Skin epidermis (tissue), 12 donors: Measurements from ENCODE around the gene MYCBPAP.
A peak's percentile ranks its signal among the peaks of the same experiment; 100 is the strongest.

Experiments used
- H3K27ac ChIP-seq, 21 experiments: fragments of 200-600 bp; sonication (generic) in 11 of 21; one replicate each; pipeline ENCODE4 v1.5.0; 2020; ENCODE audit warnings: mild to moderate bottlenecking in 3 of 21, inconsistent platforms in 2 of 21, moderate library complexity in 2 of 21
- H3K4me3 ChIP-seq, 7 experiments: fragments of 200-600 bp; sonication (generic) in 2 of 7; one replicate each; pipeline ENCODE4 v1.5.0; 2020; ENCODE audit warnings: inconsistent platforms in 2 of 7, mild to moderate bottlenecking in 2 of 7, moderate library complexity in 1 of 7

MYCBPAP gene

DNA sequence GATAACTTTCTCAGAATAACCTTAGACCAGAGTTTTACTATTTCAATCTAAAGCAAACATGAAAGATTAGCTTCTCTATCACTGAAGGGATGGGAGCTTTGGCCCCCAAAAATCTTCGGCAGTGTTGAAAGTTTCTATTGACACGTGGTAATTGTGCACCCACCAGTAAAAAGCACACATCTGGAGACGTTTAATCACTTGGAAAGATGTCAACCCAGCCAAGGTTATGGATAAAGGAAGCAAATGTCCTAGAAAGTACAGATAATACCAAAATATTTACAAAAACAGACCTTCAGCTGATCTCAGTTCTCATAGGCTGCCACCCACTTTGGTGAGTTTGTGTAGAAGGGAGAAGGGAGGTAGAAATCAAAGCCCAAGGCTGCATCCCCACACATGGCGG is 5.3 kb downstream of the MYCBPAP start:
- H3K27ac ChIP-seq, result no peak overlapping the region
- no peak overlapping the region for H3K4me3 ChIP-seq

DNA sequence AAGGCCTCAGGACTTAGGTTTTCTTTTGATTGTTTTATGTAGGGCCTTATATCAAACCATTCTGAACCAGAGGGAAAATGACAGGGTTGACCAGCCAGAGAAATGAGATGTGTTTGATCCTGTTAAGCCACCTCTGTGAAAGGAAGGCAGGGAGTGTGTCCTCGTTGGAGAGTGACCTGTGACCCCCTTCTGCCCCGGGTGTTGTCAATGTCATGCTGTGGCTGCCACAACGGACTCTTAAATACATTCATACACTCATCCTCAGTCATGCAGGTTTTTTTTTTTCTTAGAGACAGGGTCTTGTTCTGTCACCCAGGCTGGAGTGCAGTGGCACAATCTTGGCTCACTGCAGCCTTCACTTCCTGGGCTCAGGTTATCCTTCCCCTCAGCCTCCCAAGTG is 6.1 kb downstream of the MYCBPAP start:
- H3K27ac ChIP-seq, result no peak overlapping the region

DNA sequence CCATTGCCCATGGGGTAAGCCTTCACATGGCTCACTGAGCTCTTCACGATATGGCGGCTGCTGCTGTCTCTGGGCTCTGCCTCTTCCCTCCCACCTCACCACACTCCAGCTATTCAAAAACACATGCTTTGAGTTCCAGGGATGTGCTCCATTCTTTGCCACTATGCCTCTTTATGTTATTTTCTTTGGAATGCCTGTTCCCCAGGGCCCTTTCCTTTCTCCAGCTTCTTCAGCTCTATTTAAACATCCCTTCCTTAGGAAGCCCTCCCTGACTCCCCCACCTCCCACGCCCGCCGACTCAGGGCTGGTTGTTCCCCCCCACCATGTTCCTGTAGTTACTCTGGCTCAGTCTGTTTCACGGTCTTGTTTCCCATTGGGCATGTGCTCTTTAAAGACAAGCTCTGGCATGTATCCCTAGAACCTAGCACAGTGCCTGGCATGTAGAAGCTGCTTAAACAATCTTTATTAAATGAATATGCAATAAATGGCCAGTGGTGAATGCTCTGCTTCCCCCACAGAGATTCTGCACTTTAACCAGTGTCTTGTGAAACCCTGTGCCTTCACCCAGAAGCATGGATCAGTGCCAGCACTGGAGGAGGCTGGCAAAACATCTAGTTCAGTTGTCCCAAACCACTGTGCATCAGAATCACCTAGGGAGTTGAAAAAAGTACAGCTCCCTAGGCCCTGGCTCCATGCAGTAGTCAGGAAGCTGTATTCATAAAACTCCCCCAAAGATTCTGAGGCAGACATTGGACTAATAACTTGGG is 6.9 kb downstream of the MYCBPAP start:
- Histone ChIP-seq H3K27ac (no peak overlapping the region), H3K4me3 (no peak overlapping the region)

More for the DNA sequence above, 6.1 kb downstream of the MYCBPAP start:
- H3K4me3 ChIP-seq, result no peak overlapping the region

DNA sequence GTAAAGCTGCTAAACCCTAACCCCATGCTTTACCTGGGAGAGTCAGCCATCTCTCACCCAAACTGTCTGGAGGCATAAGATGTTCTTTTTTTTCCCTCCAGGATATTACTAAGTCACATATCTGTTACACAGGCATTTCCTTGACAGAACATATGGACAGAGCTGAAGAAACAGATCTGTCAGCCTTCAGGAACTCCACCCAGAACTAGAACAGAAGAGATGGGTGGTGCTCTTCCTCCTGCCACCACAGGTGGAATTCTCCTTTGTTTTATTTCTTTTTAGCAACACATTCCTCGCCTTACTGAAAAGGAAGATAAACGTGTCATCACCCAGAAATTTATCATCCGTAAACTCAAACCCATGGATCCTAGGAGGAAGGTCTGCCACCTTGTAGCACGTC is 8.8 kb downstream of the MYCBPAP start:
- H3K4me3 ChIP-seq, result no peak overlapping the region
- H3K27ac ChIP-seq, result no peak overlapping the region

DNA sequence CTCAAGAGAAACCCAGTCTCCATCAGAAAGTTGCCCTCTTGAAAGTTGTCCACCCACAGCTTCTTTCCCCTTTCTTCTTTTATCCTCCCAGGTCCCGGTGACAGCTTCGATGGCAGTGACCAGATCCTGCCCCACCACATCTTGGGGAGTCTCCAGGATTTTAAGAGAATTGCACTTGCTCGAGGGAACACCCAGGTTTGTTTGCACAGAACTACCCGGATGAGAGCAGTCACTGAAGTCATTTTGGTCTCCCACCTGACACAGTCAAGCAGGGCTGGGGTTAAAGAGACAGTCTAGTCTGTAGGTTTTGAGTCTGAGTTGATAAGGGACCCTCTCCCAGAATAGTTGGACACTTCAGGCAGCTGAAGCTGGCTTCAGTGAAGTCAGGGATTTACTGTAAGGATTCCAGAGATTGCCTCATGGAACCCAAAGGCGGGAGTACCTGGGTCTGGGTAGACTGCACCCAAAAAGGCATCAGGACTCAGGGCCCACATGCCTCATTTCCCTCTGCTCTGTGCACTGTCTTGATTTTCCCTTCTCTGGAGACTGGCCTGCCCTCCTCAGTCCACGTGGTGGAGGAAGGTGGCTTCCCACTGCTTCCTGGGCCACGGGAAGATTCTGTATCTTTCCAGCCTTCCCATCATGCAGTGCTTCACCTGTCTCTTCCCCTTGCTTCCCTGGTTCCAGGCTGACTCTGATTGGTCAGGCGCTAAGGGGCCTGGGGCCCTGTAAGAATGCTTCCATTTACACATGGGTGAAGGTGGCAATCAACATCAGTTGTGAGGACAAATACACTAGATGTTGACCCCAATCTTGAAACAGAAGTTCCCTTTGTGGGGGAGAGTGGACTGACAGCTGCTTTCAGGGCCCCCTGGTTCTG is 9.5 kb downstream of the MYCBPAP start:
- H3K27ac ChIP-seq, result no peak overlapping the region
- H3K4me3 ChIP-seq, result no peak overlapping the region

DNA sequence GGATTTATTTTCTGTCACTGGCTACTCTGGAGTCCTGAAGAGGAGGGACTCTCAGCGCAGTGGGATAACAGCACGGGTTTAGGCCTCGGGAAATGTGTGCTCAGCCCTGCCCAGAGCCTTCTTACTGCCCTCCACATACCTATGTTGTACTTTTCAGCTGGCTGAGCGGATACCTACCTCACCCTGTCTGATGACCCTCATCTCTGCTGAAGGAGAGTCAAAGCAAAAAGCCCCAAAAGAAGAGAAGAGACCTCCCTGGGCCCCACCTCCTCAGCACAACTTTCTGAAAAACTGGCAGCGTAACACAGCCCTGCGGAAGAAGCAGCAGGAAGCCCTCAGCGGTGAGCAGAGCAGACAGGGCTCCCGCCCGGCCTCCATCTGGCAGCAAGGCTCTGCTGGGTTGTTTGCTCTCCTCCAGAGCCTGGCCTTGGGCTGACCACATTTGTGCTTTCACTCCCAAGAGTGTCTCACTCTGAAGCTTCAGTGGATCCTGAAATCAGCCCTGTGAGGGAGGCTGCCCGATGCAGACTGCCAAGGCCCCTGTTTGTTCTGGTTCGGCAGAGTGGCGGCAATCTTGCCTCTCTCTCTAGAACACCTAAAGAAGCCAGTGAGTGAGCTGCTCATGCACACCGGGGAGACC is 10.3 kb downstream of the MYCBPAP start:
- H3K27ac ChIP-seq, result peak overlapping the region in 1 of 21 experiments; percentile 30
- H3K4me3 ChIP-seq, result no peak overlapping the region

DNA sequence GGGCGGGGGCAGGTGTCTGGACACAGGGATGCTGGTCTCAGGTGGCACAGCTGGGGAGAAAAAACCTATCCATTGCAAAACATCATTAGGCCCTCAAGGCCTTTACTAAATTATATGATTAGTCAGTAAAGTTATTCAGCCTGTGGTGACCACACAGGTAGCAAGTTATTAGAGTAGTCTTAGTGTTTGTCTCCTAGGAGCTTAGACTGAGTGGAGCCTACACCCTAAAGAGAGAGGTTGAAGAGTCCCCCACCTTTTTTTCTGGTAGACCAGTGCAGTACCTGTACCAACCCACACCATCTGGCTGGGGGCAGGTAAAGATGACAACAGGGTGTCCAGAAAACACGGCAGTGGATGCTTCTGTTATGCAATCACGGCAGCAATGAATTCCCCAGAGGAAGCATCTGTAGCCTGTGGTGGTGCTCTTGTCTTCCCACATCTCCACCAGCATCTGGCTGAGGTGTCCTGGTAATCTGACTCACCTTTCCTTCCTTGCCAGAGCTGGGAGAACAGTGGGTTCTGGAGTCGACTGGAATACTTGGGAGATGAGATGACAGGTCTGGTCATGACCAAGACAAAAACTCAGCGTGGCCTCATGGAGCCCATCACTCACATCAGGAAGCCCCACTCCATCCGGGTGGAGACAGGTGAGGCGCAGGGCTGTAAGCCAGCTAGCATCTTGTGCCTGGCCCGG is 11.0 kb downstream of the MYCBPAP start:
- Histone ChIP-seq H3K27ac (peak overlapping the region in 2 of 21 experiments; percentile 11 to 18), H3K4me3 (no peak overlapping the region)

DNA sequence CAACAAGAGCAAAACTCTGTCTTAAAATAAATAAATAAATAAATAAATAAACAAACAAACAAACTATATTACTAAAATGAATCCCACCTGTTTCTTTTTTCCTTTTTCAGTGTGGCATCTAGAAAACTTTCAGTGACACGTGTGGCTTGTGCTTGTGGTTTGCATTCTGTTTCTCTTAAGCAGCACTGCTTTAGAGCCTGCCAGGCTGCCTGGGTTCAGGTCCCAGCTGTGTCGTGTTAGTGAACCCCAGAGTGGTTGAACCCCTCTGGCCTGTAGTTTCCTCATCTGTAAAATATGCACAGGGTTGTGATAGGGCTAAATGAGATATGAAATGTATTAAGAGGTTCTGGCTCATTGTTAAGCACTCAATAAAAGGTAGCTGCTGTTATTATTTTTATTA is 12.2 kb downstream of the MYCBPAP start:
- Histone ChIP-seq H3K27ac (no peak overlapping the region), H3K4me3 (no peak overlapping the region)

DNA sequence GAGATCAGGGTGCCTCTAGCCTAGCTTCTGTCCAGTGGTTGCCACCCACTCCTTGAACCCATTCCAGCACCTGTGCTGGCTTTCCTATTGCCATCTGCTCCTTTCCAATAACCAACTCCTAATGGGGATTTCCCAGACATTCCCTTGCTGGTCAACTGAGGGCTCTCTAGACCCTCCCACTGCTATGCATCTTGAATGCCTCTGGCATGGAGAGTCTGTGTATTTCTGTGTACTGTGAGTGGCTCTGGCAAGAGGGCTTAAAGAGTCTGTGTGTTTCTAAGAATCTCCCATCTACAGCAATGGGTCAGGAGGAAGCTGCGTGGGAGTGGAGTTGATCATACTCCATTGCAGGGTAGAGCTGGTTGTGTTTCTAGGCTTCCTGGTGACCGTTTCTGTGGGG is 13.3 kb downstream of the MYCBPAP start:
- no peak overlapping the region for H3K4me3 ChIP-seq
- H3K27ac ChIP-seq, result no peak overlapping the region

DNA sequence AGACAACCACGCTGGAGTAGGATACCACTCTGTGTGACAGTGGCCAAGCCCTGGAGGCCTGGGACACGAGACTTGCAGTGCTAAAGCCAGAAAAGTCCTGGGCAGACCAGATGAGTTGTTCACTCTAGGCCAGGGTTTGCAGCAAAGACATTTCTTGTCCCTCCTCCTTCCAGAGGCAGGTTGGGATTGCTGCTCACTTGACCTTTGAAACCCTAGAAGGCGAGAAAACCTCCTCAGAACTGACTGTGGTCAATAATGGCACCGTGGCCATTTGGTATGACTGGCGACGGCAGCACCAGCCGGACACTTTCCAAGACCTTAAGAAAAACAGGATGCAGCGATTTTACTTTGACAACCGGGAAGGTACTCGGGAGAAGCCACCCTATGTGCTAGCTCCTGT is 14.5 kb downstream of the MYCBPAP start:
- no peak overlapping the region for H3K27ac ChIP-seq
- no peak overlapping the region for H3K4me3 ChIP-seq

DNA sequence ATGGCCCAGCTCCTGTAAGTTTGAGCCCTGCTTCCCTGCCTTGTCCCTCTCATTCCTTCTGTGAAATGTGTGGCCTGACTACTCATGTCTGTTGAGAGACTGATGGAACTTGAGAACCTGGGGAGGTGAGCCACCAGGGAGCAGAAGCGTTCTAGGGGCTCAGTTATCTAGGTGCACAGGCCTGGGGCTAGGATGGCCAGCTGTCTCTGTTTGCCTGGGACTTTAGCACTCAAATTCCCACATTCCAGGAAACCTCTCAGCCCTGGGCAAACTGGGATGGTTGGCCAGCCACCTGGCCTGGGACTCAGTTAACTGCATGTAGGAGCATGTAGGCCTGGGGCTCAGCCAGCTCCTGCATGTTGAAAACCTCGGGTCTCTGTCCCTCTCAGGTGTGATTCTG is 15.0 kb downstream of the MYCBPAP start:
- H3K27ac ChIP-seq, result no peak overlapping the region

DNA sequence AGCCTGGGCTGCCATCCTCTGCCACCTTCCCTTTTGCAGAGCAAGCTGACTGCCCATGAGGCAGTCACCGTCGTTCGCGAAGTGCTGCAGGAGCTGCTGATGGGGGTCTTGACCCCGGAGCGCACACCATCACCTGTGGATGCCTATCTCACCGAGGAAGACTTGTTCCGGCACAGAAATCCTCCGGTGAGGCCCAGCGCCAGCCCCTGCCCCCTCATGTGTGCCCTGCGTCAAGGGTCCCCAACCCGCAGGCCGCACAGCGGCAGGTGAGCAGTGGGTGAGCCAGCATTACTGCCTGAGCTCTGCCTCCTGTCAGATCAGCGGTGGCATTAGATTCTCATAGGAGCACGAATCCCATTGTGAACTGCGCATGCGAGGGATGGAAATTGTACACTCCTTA is 16.6 kb downstream of the MYCBPAP start:
- Histone ChIP-seq H3K27ac (no peak overlapping the region), H3K4me3 (no peak overlapping the region)

More for the DNA sequence above, 15.0 kb downstream of the MYCBPAP start:
- no peak overlapping the region for H3K4me3 ChIP-seq

DNA sequence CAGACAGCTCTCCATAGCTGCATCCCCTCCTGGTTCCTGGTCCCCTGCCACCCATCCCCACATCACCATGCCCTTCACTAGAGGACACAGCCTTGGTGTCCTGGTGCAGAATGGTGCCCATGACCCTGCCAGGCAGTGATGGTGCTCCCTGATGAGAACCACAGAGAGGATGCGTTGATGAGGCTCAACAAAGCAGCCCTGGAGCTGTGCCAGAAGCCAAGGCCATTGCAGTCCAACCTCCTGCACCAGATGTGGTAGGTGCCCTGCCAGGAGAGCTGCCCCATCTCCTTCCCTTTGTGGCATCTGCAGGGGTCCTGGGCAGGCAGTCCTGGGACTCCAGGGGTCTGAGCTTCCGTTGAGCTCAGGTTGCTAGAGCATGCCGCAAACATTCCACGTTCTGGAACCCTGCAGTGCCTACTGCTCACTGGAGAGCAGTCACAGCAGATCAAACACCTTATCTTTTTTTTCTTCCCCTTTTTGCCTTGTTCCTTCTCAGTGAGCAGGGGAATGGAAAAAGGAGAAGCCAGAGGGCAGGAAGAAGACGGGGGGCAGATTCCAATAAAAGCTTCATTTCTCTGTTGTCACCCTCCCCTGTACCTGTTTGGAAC is 19.0 kb downstream of the MYCBPAP start:
- H3K27ac ChIP-seq, result no peak overlapping the region
- no peak overlapping the region for H3K4me3 ChIP-seq

DNA sequence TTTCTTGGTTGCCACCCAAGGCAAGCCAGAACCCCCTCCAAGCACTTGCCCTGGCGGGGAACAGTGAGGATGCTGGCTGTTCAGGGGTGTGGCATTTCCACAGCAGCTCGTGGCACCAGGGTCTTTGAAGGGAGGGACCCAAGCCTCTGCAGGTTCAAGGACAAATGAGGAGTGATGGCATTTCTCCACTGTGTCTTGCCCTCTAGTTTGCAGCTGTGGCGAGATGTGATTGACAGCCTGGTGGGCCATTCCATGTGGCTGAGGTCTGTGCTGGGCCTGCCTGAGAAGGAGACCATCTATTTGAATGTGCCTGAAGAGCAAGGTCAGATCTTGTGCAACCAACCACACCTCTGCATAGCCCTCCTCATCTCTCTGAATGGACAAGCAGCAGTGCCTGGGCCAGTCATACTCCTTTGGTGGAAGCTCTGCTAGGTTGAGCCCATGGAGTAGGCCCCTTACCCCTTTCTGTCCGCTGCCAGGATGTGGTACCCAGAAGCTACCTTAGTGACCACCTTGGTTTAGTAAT is 19.8 kb downstream of the MYCBPAP start:
- no peak overlapping the region for H3K27ac ChIP-seq
- H3K4me3 ChIP-seq, result no peak overlapping the region

DNA sequence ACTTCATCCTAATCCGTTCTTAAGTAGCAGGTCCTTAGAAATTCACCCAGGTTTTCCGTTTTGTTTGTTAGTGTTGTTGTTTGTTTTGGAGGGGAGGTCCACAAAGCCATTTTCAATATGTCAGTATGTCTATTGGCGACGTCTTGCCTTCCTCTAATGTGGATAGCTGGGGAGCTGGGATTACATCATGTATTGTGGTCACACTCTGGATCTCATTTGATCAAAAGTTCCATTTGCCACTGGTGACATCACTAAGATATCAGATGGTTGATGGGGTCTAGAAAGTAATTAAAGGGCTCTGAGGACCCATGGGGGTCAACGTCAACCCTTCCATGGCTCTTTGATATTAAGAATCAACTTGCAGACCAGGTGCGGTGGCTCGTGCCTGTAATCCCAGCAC is 21.6 kb downstream of the MYCBPAP start:
- Histone ChIP-seq H3K27ac (no peak overlapping the region), H3K4me3 (no peak overlapping the region)

DNA sequence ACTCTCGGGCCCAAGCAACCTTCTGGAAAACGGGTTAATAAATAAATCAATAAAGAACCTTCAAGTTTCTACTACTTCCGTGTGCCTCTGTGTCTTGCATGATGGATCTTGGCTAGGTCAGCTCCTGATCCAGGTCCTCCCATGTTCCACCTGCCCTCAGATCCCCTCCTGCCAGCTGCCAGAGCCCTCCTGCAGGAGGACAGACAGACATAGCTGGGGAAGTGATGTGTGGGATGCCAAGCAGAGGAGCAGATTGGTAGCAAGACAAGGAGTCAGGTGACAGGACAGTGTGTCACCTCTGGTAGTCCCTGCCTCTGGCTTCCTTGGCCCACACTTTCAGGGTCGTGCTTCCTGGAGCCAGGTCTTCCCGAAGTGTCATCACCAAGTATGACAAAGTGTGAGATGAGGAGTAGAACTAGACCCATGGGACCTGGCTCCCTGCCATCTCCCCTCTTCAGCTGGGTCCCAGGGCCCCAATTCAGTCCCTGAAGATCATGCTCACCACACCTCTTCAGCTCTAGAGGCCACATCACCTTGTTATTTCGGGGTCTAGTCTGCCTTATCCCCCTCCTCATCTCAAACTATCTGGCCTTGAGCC is 23.3 kb downstream of the MYCBPAP start:
- H3K27ac ChIP-seq, result peak overlapping the region in 1 of 21 experiments; percentile 52
- H3K4me3 ChIP-seq, result no peak overlapping the region

DNA sequence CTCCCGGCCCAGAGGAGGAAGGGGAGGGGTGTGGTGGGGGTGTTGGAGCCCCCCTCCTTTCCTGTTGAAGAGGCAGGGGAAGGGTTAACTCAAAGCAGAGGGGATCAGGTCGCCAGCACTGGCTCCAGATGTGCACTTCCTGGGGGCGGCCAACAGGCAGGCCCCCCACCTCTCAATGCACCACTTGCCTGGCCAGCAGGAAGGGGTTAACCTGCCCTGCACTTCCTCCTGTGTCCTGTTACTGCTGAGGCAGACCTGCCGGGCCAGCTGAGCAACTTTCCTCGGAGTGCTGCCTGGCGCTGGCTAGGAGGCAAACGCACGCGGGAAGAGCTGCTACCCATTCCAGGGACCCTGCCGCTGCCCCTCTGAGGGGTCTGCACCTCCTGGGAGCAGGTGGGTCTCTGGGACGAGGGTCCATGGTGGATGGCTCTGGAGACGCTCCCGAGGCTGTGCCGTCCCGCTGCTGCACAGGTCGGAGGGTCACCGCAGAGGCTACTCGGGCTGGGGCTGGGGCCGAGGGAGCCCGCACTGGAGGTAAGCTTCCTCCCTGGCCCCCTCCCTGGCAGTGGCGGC is 24.3 kb downstream of the MYCBPAP start, which contains the start of gene EPN3:
EPN3 (plus strand) TSS at position 284 of the 573 bp plus-strand sequence. CDS start 3,822 bp downstream, outside the sequence.
- Histone ChIP-seq H3K4me3 (peak within 1 kb of the TSS; percentile 22 to 55 (median 36)), H3K27ac (peak within 1 kb of the TSS in 19 of 21 experiments; percentile 28 to 86 (median 74))

DNA sequence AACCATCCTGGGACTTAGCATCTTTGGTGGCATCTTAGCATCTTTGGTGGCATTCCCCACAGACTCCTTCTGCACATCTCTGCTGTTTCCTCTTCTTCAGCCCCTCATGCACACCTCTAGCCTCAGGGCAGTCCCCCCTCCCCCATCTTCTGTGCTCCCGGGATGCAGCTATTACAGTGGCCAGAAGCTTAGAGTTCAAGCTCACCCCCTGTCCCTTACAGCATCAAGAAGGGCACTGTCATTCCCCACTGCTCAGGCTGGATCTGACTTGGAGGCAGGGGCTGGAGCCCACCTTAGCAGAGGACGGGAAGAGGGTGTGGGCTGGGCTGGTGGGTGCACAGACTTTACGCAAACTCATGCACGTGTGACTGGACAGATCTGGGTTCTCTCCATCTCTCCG is 24.9 kb downstream of the MYCBPAP start:
- Histone ChIP-seq H3K27ac (peak overlapping the region in 18 of 21 experiments; percentile 28 to 86 (median 75)), H3K4me3 (peak overlapping the region; percentile 22 to 55 (median 36))
